ENCODE measurements around the gene EIF5A. TPM values are rescaled to one million over a fixed set of nuclear protein-coding genes. Genes with fewer than 3 reads are reported as not detected.

EIF5A gene
- total and polyA plus RNA-seq, 2 of the 8 experiments (the other 6 are each of a cell fraction or from before 2014, with no cell fraction given) = 717 to 1,172 TPM

GRCh38 chr17:7328840-7329373 is 21.5 kb downstream of the EIF5A start, which contains the start of gene NEURL4:
TSS of gene NEURL4 (minus strand) at chr17:7329335. CDS start at chr17:7329312, 23 bp downstream.
- H3K14ac ChIP-seq (ENCODE audit: insufficient read length) = peak within 1 kb of the TSS; percentile 90
- peaks cover 0 to 19% (median 8%) of the 10 kb centered on the region in 4 experiments; a peak in 6 of 7 replicates for H3K4me1 ChIP-seq (replicated peaks in 1 of 4; ENCODE audit: control insufficient read depth in 3 of 4, insufficient read depth in 4 of 4, low read length in 3 of 4)
- H4K20me1 ChIP-seq (replicated peaks in 1 of 2; ENCODE audit: control insufficient read depth in 1 of 2, insufficient read depth in 2 of 2, low read length in 2 of 2) = peaks cover 0 to 1% of the 10 kb centered on the region in 2 experiments
- H3K56ac ChIP-seq (replicated peaks; ENCODE audit: insufficient read length, low read depth, low read length) = peak within 1 kb of the TSS; percentile 90
- H4K8ac ChIP-seq (ENCODE audit: extremely low read depth, insufficient read depth, low read length) = peak within 1 kb of the TSS; percentile 81; the same call in 1 of the 2 replicates
- H3K18ac ChIP-seq (ENCODE audit: extremely low read depth, low read length) = peak within 1 kb of the TSS; percentile 57
- peaks cover 8% of the 10 kb centered on the region for H3K23me2 ChIP-seq (ENCODE audit: low read depth, low read length)
- peak within 1 kb of the TSS; percentile 69 to 97 (median 82) for H3K4me3 ChIP-seq (ENCODE audit: extremely low read depth in 1 of 4, insufficient read depth in 2 of 4, low read depth in 3 of 4, low read length in 4 of 4)
- peak within 1 kb of the TSS; percentile 66 for H2BK5ac ChIP-seq (ENCODE audit: low read depth, low read length)
- no peak for FAIRE-seq
- H3K4me2 ChIP-seq (ENCODE audit: insufficient read depth in 1 of 2, low read depth in 2 of 2, low read length in 2 of 2) = peak within 1 kb of the TSS; percentile 96 to 98
- 0 out of 2 replicates have a peak within 1 kb of the TSS, but pooled peaks have one; percentile 10 for H2BK15ac ChIP-seq (ENCODE audit: low read length)
- peak within 1 kb of the TSS; percentile 66 to 88 (median 84) for H3K9ac ChIP-seq (replicated peaks in 1 of 4; ENCODE audit: extremely low read depth in 1 of 4, low read depth in 3 of 4, low read length in 3 of 4)
- peak within 1 kb of the TSS; percentile 88 for H4K5ac ChIP-seq (ENCODE audit: insufficient read length, low read depth, low read length)
- no peak within 1 kb of the TSS for H2BK120ac ChIP-seq (replicated peaks; ENCODE audit: low read depth, low read length)
- no peak for DNase-seq (ENCODE audit: low read depth in 1 of 2, low spot score in 2 of 2)
- H2AFZ ChIP-seq (ENCODE audit: low read length) = no peak within 1 kb of the TSS
- no peak within 1 kb of the TSS for H3K23ac ChIP-seq (ENCODE audit: insufficient read length)
- peak within 1 kb of the TSS; percentile 81 for H4K91ac ChIP-seq (replicated peaks; ENCODE audit: insufficient read length, low read length)
- peak within 1 kb of the TSS; percentile 84 for H3K27ac ChIP-seq (ENCODE audit: low read depth, low read length)
- WGBS, 2 experiments (ENCODE audit: extremely low coverage in 1 of 2, insufficient coverage in 1 of 2, insufficient read length in 1 of 2, insufficient replicate concordance in 2 of 2, low coverage in 1 of 2, low lambda C conversion rate in 2 of 2, missing lambda C conversion rate in 1 of 2) = 3% methylated on average over 30 of the region's 50 CpGs; no CpG with 5 or more reads in 1 of the 2 experiments
- no peak within 1 kb of the TSS for H3K4ac ChIP-seq (replicated peaks; ENCODE audit: insufficient read length, low read depth, low read length)
- ChIA-PET POLR2A (ENCODE audit: partially characterized antibody) (interaction anchor here (0.5 to 13.4 kb wide), 24 partner anchors 8 to 255 kb away, joined by 3 to 223 read pairs (median 4); partner anchors contain the start of genes ACADVL, ACAP1, CHRNB1 and CLDN7), CTCF (ENCODE audit: partially characterized antibody) (interaction anchor here (0.7 to 9.3 kb wide), 8 partner anchors 15 to 359 kb away, joined by 3 to 167 read pairs (median 7); partner anchors contain the start of genes SENP3, TP53 and WRAP53)
- peaks cover 0 to 7% (median 5%) of the 10 kb centered on the region in 4 experiments; a peak in 4 of 8 replicates for H3K36me3 ChIP-seq (ENCODE audit: control insufficient read depth in 2 of 4, insufficient read depth in 4 of 4, low read length in 3 of 4)
- peaks cover 2% of the 10 kb centered on the region; the same call in 1 of the 2 replicates for H3K79me1 ChIP-seq (ENCODE audit: low read depth, low read length)
- no peaks in the 10 kb centered on the region for H3K9me3 ChIP-seq (ENCODE audit: insufficient read depth in 2 of 2, low read depth in 1 of 2, low read length in 1 of 2)
- H3K79me2 ChIP-seq (ENCODE audit: control insufficient read depth in 1 of 2, insufficient read depth in 2 of 2, low read length in 2 of 2) = peaks cover 0 to 14% of the 10 kb centered on the region in 2 experiments; a peak in 2 of 4 replicates
- TF ChIP-seq SIN3A (conservative IDR thresholded peaks at IDR 0.05 in 1 of 2, IDR thresholded peaks at IDR 0.05 in 1 of 2; ENCODE audit: low read depth in 1 of 2, low read length in 2 of 2) (peak; percentile 31 to 54; a peak in 1 of 4 replicates), SIX5 (IDR thresholded peaks at IDR 0.05; ENCODE audit: low read depth, low read length) (0 out of 2 replicates have a peak, but pooled peaks have one; percentile 10), SIRT6 (IDR thresholded peaks at IDR 0.05; ENCODE audit: low read length) (no peak), USF2 (IDR thresholded peaks at IDR 0.05; ENCODE audit: low read length) (no peak), CTCF (IDR thresholded peaks at IDR 0.05; ENCODE audit: control extremely low read depth in 1 of 3, insufficient read depth in 1 of 3, low read depth in 1 of 3, low read length in 3 of 3) (peak in 1 of 3 experiments; percentile 3; a peak in 1 of 4 replicates), YY1 (IDR thresholded peaks at IDR 0.05; ENCODE audit: low read depth, low read length) (peak; percentile 86), TAF1 (IDR thresholded peaks at IDR 0.05; ENCODE audit: low read depth, low read length) (peak; percentile 39; the same call in 1 of the 2 replicates)
- H3K27me3 ChIP-seq (replicated peaks in 1 of 4; ENCODE audit: control insufficient read depth in 3 of 4, extremely low read depth in 1 of 4, insufficient read depth in 3 of 4, low read length in 3 of 4) = no peaks in the 10 kb centered on the region; a peak in 1 of 7 replicates
- H2AK5ac ChIP-seq (ENCODE audit: low read depth, low read length) = no peak within 1 kb of the TSS
- no peak within 1 kb of the TSS for H2BK20ac ChIP-seq (ENCODE audit: low read length)
- peak within 1 kb of the TSS; percentile 29; the same call in 1 of the 2 replicates for H2BK12ac ChIP-seq (ENCODE audit: low read depth, low read length)

All from H1 (cell line).